D341Med (cell line): ENCODE data around the gene KRTAP2-1.
"Not testable (repeated sequence)": the region's sequence is repeated elsewhere in the genome, so short reads cannot be mapped to it uniquely, and the experiment has no call there.

Experiments used
- DNase-seq: peaks from one replicate; pipeline ENCODE4 v3.0.0; 2012; ENCODE audit warnings: low spot score

The KRTAP2-1 gene

GRCh38 chr17:41057547-41057946 is 10.4 kb upstream of the KRTAP2-1 start:
- DNase-seq: no peak

GRCh38 chr17:41055130-41055529 is 8.0 kb upstream of the KRTAP2-1 start, which contains the start of gene KRTAP2-2:
KRTAP2-2 (minus strand) TSS chr17:41055230; CDS start chr17:41055211, 19 bp downstream.
- not testable (repeated sequence) for DNase-seq

DNA sequence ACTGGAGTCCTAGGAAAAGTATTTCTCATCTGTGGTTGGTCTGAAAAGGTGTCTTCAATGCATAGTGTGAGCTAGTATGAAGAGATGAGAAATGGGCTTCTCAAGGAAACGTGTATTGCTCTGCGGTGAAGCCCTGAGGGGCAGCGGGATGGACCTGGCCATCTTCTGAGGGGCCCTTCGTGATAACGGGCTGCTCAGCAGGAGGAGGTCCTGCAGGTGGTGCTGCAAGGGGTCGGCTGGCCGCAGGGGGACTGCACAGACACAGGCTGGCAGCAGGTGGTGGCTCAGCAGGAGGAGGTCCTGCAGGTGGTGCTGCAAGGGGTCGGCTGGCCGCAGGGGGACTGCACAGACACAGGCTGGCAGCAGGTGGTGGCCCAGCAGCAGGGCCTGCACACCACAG is 7.4 kb upstream of the KRTAP2-1 start:
- not testable (repeated sequence) for DNase-seq

GRCh38 chr17:41054025-41054424 is 6.9 kb upstream of the KRTAP2-1 start:
- no peak for DNase-seq

DNA sequence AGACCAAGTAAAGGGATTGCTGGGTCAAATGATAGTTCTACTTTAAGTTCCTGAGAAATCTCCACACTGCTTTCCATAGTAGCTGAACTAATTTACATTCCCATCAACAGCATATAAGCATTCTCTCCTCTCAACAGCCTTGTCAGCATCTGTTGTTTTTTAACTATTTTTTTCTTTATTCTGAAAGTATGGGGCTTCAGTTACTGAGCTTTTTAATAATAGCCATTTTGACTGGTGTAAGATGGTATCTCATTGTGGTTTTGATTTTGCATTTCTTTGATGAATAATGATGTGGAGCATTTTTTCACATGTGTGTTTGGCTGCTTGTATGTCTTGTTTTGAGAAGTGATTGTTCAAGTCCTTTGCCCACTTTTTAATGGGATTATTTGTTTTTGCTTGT is 5.5 kb upstream of the KRTAP2-1 start:
- DNase-seq: no peak

- no peak for DNase-seq
Measured at GRCh38 chr17:41049110-41049509, 2.0 kb upstream of the KRTAP2-1 start.

DNA sequence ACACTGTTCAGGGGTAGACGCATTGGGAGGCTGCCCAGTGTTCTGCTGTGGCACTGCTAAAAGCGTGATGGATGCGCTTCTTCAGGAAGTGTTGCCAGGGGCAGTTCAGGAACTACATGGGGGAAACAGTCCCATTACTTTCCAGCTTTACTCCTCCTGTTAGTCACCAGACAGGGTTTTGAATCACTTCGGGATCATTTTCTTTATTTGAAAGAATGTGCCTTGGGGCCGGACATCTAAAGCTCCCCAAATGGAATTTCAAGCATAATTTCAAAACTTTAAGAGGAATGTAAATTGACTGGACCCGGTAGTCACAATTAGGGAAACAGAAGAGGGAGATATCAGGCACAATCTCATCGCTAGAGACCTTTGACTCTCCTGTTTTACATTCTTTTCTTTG is 1.3 kb upstream of the KRTAP2-1 start:
- no peak for DNase-seq

DNA sequence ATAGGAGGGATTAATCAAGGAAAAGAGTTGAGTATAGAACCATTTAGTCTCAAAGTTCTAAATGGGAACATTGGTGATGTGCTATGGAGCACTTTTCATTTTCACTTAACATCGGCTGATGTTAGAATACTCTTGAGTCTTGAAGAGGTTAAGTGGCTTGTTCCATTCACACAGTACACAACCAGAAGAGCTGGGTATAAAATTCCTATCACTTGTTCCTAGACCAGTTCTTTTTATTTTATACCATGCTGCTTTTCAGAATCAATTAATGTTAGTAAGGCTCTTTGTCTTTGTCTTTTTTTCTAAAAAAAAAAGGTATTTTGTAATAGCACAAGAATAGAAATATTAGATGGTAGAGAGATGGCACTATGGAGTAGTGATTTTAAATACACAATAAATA is 4.2 kb downstream of the KRTAP2-1 start:
- DNase-seq: no peak

- DNase-seq: not testable (repeated sequence)
Measured at GRCh38 chr17:41040783-41041571, 6.1 kb downstream of the KRTAP2-1 start, which contains the start of gene KRTAP1-1. KRTAP1-1 (minus strand) TSS chr17:41041450; CDS start chr17:41041397, 53 bp downstream.

DNA sequence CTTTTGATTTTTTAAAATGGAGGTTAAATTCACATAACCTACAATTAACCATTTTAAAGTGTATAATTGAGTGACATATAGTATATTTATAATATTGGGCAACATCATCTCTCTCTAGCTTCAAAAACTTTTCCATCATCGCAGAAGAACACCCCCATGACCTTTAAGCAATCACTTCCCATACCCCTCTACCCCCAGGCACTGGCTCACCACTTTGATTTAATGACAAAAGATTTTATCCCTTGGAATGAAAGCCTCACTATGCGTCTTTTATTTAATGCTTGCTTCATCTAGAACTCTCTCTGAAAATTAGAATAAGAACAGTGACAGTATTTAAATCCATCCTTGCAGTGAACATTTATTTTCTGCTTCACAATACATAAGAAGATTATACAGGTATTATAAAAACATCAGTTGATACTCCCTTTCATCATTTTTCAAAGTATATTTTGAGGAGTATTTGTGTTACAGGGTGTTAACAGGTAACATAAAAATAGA is 9.2 kb downstream of the KRTAP2-1 start:
- no peak for DNase-seq

- not testable (repeated sequence) for DNase-seq
Measured at GRCh38 chr17:41034346-41034935, 12.7 kb downstream of the KRTAP2-1 start, which contains the start of gene KRTAP1-3. KRTAP1-3 (minus strand) TSS chr17:41034874; CDS start chr17:41034821, 53 bp downstream.

DNA sequence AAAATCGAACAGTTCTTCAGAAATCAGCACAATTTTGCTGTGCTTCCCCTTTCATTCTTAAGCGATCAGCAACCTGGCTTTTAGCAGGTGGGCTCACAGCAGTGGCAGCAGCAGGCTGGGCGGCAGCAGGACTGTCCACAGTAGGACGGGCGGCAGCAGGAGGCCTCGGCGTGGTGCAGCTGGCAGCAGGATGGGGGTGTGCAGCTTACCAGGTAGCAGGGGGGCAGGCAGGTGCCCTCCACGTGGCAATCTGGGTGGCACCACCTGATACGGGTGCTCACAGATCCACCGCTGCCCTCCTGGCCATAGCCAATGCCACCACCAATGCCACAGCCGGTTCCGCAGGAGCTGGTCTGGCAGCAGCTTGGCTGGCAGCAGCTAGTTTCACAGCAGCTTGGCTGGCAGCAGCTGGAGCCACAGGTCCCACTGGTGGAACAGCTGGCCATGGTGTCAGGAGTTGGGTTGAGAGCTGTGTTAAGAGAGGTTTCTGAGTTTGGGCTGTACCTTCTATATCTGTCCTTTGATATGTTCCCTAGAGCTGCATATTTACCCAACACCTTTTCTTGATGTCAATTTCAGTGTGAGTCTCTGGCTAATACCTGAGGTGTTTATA is 17.4 kb downstream of the KRTAP2-1 start, which contains the start of gene KRTAP1-4:
KRTAP1-4 (minus strand) TSS at position 563 of the 613 bp plus-strand sequence; CDS start at position 446, 117 bp downstream.
- no peak for DNase-seq

- no peak for DNase-seq
Measured at GRCh38 chr17:41026715-41027471, 20.2 kb downstream of the KRTAP2-1 start, which contains the start of gene KRTAP1-5. KRTAP1-5 (minus strand) TSS chr17:41027208; CDS start chr17:41027155, 53 bp downstream.

- no peak for DNase-seq
Measured at GRCh38 chr17:41024697-41025096, 22.4 kb downstream of the KRTAP2-1 start.

- DNase-seq: no peak
Measured at GRCh38 chr17:41020336-41020735, 26.8 kb downstream of the KRTAP2-1 start.

- no peak for DNase-seq
Measured at GRCh38 chr17:41019415-41019814, 27.7 kb downstream of the KRTAP2-1 start.

DNA sequence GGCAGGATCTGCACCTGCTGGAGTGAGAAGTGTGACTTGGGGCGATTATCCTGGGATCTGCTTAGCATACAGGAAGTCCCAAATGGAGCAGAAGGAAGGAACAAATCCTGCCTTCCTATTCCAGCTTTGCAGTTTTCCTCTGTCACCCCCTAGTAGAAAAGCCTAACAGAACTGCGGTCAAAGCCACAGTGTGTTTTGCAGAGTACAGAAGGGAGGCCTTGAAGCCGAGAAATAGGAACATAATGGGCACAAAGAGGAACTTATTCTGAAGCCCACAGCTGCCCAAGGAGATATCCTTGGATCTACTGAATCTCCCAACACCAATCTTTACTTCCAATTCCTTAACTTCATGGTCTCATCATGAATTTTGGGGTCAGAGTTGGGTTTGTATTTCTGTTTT is 28.6 kb downstream of the KRTAP2-1 start:
- no peak for DNase-seq

DNA sequence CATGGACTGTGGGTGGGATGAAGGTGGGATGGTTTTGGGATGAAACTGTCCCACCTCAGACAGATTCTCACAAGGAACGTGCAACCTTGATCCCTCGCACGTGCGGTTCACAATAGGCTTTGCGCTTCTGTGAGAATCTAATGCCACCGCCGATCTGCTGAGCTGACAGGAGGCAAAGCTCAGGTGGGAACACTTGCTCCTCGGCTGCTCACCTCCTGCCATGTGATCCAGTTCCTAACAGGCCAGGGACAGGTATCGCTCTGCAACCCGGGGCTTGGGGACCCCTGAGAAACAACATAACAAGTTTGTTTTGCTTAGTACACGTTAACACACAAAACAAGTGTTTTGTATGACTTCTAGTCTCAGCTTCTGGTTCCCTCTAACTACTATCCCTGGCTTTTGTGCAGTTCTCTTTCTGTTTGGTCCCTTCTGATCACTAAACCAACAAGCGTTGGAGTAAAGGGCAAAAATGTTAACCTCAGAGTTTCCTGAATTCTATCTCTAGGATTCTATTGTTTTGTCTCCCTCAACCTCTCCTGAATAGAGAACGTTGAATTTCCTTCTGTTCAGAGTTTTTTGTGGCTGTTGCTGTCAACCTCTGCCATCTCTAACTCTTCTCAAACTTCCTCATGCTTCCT is 30.4 kb downstream of the KRTAP2-1 start:
- DNase-seq: no peak

- DNase-seq: no peak
Measured at GRCh38 chr17:41015454-41015853, 31.7 kb downstream of the KRTAP2-1 start.

GRCh38 chr17:41013606-41014005 is 33.5 kb downstream of the KRTAP2-1 start:
- DNase-seq: no peak

DNA sequence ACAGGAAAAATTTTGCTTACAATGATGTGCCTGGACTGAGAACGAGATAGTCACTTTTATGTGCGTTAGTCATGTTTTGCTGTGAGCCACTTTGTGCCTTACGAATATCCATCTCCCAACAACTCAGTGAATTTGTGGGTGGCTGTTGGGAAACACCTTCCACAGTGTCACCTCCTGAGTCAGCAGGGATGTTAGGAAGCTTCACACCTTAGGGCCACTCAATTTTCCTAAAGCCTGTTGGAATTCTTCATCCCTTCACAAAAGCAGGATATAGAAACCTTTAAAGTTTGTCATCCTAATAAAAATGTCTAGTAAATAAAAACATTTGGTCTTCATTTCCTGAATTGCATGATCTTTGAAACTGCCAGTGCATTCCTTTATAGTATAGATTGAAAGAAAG is 33.9 kb downstream of the KRTAP2-1 start:
- no peak for DNase-seq
